Endothelial cell of umbilical vein (primary cell): ENCODE data around the gene CD53. TPM values are rescaled to one million over a fixed set of nuclear protein-coding genes. Genes with fewer than 3 reads are reported as not detected.

ENCODE experiments used
- BruUV-seq: library from RNA; stranded (reverse); fragments of 400-500 nt; replicated peaks from 2 replicates; lab custom pipeline; 2021; lab: Mats Ljungman, UMichigan
- CTCF ChIA-PET: fragments of 300-600, 350-600 bp; sonication (Branson Sonifier 250); formaldehyde crosslinking; loops from one replicate; lab custom pipeline; 2021; ENCODE audit warnings: antibody characterized with exemption, inconsistent platforms; lab: Charles Lee
- POLR2A ChIA-PET: fragments of 300-600, 350-600 bp; sonication (Branson Sonifier 250); formaldehyde crosslinking; loops from one replicate; lab custom pipeline; 2021; ENCODE audit warnings: antibody characterized with exemption, inconsistent platforms; lab: Charles Lee
- DNase-seq: peaks from one replicate; pipeline ENCODE4 v3.0.0-alpha.2; 2011; ENCODE audit warnings: low read depth, low spot score
- FAIRE-seq: peaks from 2 replicates; lab custom pipeline; 2011; peaks lifted over from hg19 to GRCh38; lab: Jason Lieb, UNC
- H2AFZ ChIP-seq: 2 replicates; pipeline ENCODE4 v1.6.0; 2012; ENCODE audit warnings: low read depth, low read length, control low read depth, inconsistent platforms
- H3K27ac ChIP-seq: 2 replicates; pipeline ENCODE4 v1.5.1; 2011; ENCODE audit warnings: low read depth, mild to moderate bottlenecking, control low read depth, low read length, moderate library complexity; ENCODE audit not compliant: insufficient read depth
- H3K27me3 ChIP-seq, 2 experiments: 2 replicates each; pipeline versions ENCODE4 v1.6.0 to v1.6.1; 2011; ENCODE audit warnings: low read length in 2 of 2, mixed read lengths in 1 of 2; ENCODE audit not compliant: control insufficient read depth in 2 of 2, insufficient read depth in 2 of 2
- H3K36me3 ChIP-seq, 2 experiments: 2 replicates in 1 of 2; 3 replicates in 1 of 2; pipeline ENCODE4 v1.5.1; 2011; ENCODE audit warnings: low read length in 2 of 2, mild to moderate bottlenecking in 1 of 2, moderate library complexity in 1 of 2; ENCODE audit not compliant: control insufficient read depth in 2 of 2, insufficient read depth in 2 of 2; ENCODE audit errors: extremely low read depth in 1 of 2
- H3K4me1 ChIP-seq: 3 replicates; pipeline ENCODE4 v1.5.1; 2011; ENCODE audit warnings: mild to moderate bottlenecking, low read length; ENCODE audit not compliant: control insufficient read depth, insufficient read depth; ENCODE audit errors: extremely low read depth
- H3K4me2 ChIP-seq: 2 replicates; pipeline ENCODE4 v1.6.1; 2011; ENCODE audit warnings: low read length, control low read depth, mixed read lengths; ENCODE audit not compliant: insufficient read depth
- H3K4me3 ChIP-seq, 3 experiments: fragments of 200-600 bp in 1 of 3; sonication (generic), shearing (Covaris generic) in 1 of 3; replicated peaks in 1 of 3; 2 replicates each; pipeline ENCODE4 v1.5.1; 2011 to 2016; ENCODE audit warnings: control low read depth in 3 of 3, low read length in 3 of 3, mild to moderate bottlenecking in 2 of 3, inconsistent platforms in 1 of 3, low read depth in 1 of 3, moderate library complexity in 1 of 3; ENCODE audit not compliant: insufficient read depth in 1 of 3
- H3K79me2 ChIP-seq: 2 replicates; pipeline ENCODE4 v1.6.0; 2012; ENCODE audit warnings: low read length, inconsistent platforms; ENCODE audit not compliant: control insufficient read depth, insufficient read depth
- H3K9ac ChIP-seq: replicated peaks from 2 replicates; pipeline ENCODE3; 2011; ENCODE audit warnings: low read length, control low read depth; ENCODE audit not compliant: insufficient read depth; ENCODE audit errors: extremely low read depth
- H3K9me1 ChIP-seq: replicated peaks from 3 replicates; pipeline ENCODE4 v1.6.0; 2011; ENCODE audit warnings: mild to moderate bottlenecking, low read length; ENCODE audit not compliant: control insufficient read depth, insufficient read depth; ENCODE audit errors: extremely low read depth
- H3K9me3 ChIP-seq: replicated peaks from 2 replicates; pipeline ENCODE4 v1.5.1; 2012; ENCODE audit warnings: low read length, inconsistent platforms; ENCODE audit not compliant: control insufficient read depth, insufficient read depth
- H4K20me1 ChIP-seq: replicated peaks from 2 replicates; pipeline ENCODE3; 2011; ENCODE audit warnings: mild to moderate bottlenecking, low read length; ENCODE audit not compliant: control insufficient read depth, insufficient read depth; ENCODE audit errors: extremely low read depth
- CTCF ChIP-seq, 2 donors: IDR thresholded peaks; 1 replicate in 1 of 2; 2 replicates in 1 of 2; pipeline ENCODE4 v1.5.1; 2011; ENCODE audit warnings: low read length in 2 of 2, mild to moderate bottlenecking in 2 of 2, moderate library complexity in 2 of 2, control low read depth in 1 of 2, inconsistent platforms in 1 of 2, low read depth in 1 of 2; ENCODE audit not compliant: insufficient read depth in 1 of 2; ENCODE audit errors: extremely low read depth in 1 of 2
- EZH2 ChIP-seq: IDR thresholded peaks from 2 replicates; pipeline ENCODE4 v1.6.1; 2012; ENCODE audit warnings: borderline replicate concordance, low read depth, mild to moderate bottlenecking, moderate library complexity, low read length, inconsistent platforms; ENCODE audit not compliant: severe bottlenecking
- FOS ChIP-seq: IDR thresholded peaks from 2 replicates; pipeline ENCODE4 v1.6.1; 2011; ENCODE audit warnings: mild to moderate bottlenecking, low read length, moderate library complexity, borderline replicate concordance; ENCODE audit not compliant: insufficient read depth
- GATA2 ChIP-seq: IDR thresholded peaks from 2 replicates; pipeline ENCODE4 v1.7.0; 2011; ENCODE audit warnings: low read depth, mild to moderate bottlenecking, moderate library complexity, mixed read lengths, low read length; ENCODE audit not compliant: insufficient read length, insufficient read depth
- JUN ChIP-seq: IDR thresholded peaks from 2 replicates; pipeline ENCODE4 v1.6.1; 2011; ENCODE audit warnings: borderline replicate concordance, low read depth; ENCODE audit not compliant: insufficient read length, insufficient read depth
- MAX ChIP-seq: IDR thresholded peaks from 2 replicates; pipeline ENCODE4 v1.6.1; 2011; ENCODE audit not compliant: insufficient read depth, insufficient read length
- MYC ChIP-seq: IDR thresholded peaks from one replicate; pipeline ENCODE4 v1.6.1; 2011; ENCODE audit warnings: mild to moderate bottlenecking, low read depth, low read length
- POLR2A ChIP-seq: IDR thresholded peaks from 2 replicates; pipeline ENCODE4 v1.6.1; 2012; ENCODE audit warnings: low read depth, mild to moderate bottlenecking, control low read depth, low read length
- POLR2AphosphoS5 ChIP-seq: IDR thresholded peaks from 2 replicates; pipeline ENCODE4 v1.6.1; 2012; ENCODE audit warnings: low read depth, mild to moderate bottlenecking, control low read depth, low read length, moderate library complexity; ENCODE audit not compliant: insufficient read depth
- dilution Hi-C: fragments of 300-500 bp; cut with MboI; formaldehyde crosslinking; loops from one replicate; pipeline ENCODE4 v1.15.0; 2019; ENCODE audit warnings: low sequenced_read_pairs; ENCODE audit not compliant: extremely low pct_ligation_motif_present
- intact Hi-C: fragments of 100-400 bp; cut with micrococcal nuclease; formaldehyde crosslinking; loops from one replicate; pipeline ENCODE4 v1.10.0; 2022
- polyA plus RNA-seq, 4 experiments: library from polyadenylated mRNA; depleted of rRNA in 3 of 4; stranded (reverse) in 3 of 4; unstranded in 1 of 4; fragments of >200 nt; gene quantifications; 2 replicates each; pipeline versions ENCODE4 v1.2.1 to v1.2.3, GENCODE V29; 2011 to 2012; ENCODE audit warnings: missing spikeins in 1 of 4
- total RNA-seq: library from RNA; stranded (reverse); gene quantifications from 2 replicates; pipeline ENCODE4 v1.2.3, GENCODE V29; 2021

CD53 gene
- total and polyA plus RNA-seq, 2 donors (not counting 3 experiments of a cell fraction or from before 2014, with no cell fraction given), result 0.35 TPM; not detected in 1

GRCh38 chr1:110936567-110936966, 63.6 kb downstream of the CD53 start:
- ChIA-PET CTCF (interaction anchor here (1.2 kb wide), 1 partner anchor 12 kb away, joined by 3 read pairs; no protein-coding TSS in a partner anchor), POLR2A (no interaction called here)
- Histone ChIP-seq H3K9me3 (no peaks in the 10 kb centered on the region), H3K4me3 (no peak overlapping the region), H2AFZ (no peak overlapping the region), H3K36me3 (no peaks in the 10 kb centered on the region), H3K9ac (no peak overlapping the region), H3K79me2 (no peaks in the 10 kb centered on the region), H3K27ac (no peak overlapping the region), H3K27me3 (no peaks in the 10 kb centered on the region), H3K9me1 (no peaks in the 10 kb centered on the region), H3K4me1 (no peaks in the 10 kb centered on the region), H3K4me2 (no peak overlapping the region), H4K20me1 (no peaks in the 10 kb centered on the region)
- dilution Hi-C loops, result no loop called here
- no peak for DNase-seq
- no peak for TF ChIP-seq EZH2
- TF ChIP-seq CTCF (IDR thresholded peaks at IDR 0.05; ENCODE audit: extremely low read depth in 1 of 2, insufficient read depth in 1 of 2, low read depth in 1 of 2, low read length in 2 of 2), result no peak
- TF ChIP-seq POLR2A, result no peak
- TF ChIP-seq FOS, result no peak
- no peak for TF ChIP-seq MYC
- no peak for TF ChIP-seq JUN
- TF ChIP-seq GATA2, result no peak
- TF ChIP-seq MAX, result no peak
- no peak for TF ChIP-seq POLR2AphosphoS5
- no TSS peak for BruUV-seq
- intact Hi-C loops, result no loop called here
- no peak for FAIRE-seq
